SKM-1 treated with dmso at 0.1 percent for 144 hours (cell line): ENCODE measurements around the gene SLC2A6.

Experiments
- DNase-seq: peaks from one replicate; lab custom pipeline; 2025; ENCODE audit not compliant: unreplicated experiment; lab: John Stamatoyannopoulos, UW

The SLC2A6 gene

DNA sequence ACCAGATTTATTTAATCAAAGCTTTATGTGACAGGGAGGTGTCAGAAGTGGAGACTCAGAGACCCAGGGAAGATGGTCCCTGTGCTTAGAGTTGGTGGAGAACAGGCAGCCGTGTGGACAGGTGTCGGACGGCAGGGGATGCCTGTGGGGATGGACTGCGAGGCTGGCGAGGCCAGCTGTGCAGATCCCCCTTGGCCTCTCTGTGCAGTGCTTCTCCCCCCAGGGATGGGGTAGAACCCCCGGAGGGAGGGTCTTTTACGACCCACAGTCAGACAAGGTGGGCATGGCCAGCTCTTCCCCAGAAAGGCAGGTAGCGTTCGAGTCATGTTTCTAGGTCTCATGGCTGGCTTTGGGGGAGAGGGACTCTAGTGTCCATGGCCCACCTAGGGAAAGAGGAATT lies 4.7 kb upstream of the SLC2A6 start:
- DNase-seq: no peak

DNA sequence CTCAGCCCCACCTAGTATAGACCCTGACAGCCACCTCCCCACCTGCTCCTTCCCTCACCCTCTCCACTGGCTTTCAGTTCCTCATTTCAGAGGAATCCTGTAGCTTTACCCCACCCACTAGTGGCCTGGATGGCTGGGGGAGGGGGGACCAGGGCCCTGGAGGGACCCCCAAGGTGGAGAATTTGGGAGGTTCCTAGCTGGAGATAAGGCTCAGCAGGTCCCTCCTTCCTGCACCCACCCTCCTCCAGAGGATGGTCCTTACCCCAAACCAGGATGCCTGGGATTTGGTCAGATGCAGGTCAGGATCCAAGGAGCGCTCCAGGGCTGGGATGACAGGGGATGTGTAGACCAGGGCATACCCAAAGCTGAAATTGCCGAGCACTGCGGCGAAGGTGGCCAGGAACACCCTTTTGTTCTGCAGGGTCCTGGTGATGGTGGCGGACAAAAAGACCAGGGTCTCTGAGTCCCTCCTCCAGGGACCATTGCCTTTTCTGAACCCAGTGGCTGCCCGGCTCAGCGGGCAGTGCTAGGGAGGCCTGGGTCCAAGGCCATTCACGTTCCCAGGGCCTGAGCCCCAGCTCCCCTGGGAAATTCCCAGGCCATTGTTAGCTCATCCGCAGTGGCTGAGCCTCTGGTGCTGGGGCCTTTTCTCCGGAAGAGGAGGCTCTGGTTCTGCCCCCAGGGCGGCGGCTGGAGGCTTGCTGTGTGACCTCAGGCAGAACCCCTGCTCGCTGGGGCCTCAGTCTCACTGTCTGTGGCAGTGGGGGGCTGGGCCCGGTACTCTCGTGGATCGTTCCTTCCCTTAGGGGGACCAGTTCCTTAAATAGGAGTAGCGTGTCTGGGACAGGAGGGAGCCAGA lies 678 bp downstream of the SLC2A6 start:
- DNase-seq: peak; percentile 34

DNA sequence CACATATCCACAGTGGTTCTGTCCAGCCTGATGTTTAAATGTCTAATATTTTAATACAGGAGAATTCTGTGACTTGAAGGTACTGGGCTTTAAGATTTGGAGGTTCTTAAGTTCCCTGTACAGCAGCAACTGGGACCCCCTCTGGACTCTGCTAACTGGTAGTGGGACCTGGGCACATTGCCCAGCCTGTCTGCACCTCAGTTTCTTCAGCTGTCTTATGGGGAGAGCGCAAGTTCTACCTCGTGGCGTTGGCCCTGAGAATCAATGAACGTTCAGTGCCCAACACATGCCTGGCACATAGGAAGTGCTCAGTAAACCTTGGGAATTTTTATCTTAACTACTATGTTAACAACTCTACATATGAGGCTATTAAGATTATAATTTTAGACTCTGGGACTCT lies 1.4 kb downstream of the SLC2A6 start:
- DNase-seq: no peak

DNA sequence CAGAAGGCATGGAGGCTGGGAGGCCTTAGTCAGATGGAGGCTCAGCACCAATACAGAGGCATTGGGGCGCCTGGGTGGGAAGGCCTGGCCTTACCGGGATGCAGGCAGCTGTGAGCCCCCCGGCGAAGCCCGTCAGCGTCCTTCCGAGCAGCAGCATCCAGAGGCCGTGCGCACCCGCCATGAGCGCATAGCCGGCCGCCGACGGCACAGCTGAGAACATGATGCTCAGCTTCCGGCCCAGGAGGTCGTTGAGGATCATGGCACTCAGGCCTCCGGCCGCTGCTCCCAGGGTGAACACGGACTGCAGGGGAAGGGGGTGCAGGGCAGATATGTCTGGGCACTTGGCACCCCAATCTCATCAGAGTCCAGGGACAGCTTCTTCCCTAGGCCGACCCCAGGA lies 2.0 kb downstream of the SLC2A6 start:
- DNase-seq: no peak

DNA sequence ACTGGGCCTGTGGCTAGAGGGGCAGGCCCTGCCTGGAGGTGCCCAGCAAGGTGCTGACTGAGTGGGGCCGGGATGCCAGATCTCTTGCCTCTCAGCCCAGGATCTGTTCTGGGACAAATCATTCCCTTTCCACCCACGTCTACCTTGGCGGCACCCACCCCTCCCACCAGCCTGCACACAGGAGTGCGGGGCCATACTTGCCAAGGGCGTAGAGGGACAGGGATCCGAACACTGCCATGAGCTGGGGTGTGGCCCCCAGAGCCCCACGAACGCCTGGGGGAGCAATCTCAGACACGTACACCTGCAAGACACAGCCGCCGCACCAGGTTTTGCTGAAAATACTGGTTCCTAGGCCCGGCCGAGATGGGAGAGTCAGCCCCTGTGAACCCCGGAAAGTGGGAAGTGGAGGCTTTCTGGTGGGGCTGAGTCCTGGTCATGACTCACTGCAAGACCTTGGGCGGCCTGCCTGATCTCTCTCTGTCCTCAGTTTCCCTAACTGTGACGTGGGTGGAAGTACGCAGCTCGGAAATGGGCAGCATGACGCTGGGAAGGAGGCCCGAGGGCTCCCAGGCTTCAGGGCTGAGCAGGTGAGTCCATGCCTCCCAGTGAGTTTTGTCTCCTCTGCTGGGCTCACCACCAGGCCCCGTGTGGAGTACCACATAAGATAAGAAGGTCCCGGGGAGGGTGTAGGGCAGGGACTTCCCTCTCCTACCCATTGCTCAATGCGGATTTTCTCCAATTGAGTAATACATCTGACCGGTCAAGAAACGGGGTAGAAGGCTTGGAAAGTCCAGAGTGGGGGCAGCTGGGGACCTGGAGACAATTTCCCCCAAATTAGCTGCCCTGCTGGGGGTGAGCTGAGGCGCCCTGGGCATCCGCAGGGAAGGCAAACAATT lies 2.6 kb downstream of the SLC2A6 start:
- peak; percentile 65 for DNase-seq

DNA sequence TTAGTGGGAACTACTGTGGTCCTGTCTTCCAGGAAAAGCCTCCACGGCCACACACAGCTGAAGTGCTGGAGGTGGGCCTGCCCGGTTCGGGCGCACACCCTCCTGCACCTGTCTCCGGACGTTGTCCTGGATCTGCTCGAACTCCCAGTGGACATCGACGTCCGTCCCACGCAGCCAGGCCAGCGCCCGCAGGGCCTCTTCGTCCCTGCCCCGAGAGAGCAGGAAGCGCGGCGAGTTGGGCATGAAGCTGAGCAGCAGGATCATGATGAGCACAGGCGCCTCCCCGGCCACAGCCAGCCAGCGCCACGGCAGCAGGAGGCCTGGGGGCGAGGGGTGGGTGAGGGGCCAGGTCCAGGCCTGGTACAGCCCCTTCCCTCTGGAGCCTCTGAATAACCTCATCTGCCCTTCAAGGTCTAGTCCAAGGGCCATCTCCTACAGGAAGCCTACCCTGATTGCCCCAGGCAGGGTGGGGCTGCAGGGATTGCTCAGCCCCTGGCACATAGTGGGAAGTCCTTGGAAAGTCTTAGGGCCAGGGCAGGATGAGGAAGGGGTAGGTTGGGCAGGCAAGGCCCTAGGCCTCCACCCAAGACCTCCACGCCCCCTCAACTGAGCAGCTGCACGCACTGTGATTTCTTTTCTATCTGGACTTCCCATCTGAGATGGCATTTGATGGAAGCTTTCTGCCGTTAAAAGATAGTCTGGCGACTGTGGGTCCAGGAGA lies 3.4 kb downstream of the SLC2A6 start:
- no peak for DNase-seq

DNA sequence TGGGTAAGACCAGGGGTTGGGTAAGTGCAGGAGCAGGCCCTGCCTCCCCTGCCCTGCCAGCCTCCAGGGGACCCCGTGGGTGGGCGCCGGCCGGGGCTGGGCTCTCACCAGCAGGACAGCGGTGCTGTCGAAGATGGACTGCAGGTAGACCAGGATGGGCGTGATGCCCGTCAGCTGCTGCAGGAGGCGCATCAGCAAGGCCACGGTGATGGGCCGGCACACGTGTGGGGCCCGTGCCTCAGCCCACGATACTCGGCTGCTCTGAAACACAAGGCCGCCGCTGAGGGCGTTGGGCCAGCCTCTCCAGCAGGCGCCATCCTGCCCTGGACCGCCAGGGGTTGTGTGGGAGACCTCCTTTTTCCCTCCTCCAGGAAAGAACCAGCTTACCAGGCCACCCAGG lies 4.0 kb downstream of the SLC2A6 start:
- no peak for DNase-seq

DNA sequence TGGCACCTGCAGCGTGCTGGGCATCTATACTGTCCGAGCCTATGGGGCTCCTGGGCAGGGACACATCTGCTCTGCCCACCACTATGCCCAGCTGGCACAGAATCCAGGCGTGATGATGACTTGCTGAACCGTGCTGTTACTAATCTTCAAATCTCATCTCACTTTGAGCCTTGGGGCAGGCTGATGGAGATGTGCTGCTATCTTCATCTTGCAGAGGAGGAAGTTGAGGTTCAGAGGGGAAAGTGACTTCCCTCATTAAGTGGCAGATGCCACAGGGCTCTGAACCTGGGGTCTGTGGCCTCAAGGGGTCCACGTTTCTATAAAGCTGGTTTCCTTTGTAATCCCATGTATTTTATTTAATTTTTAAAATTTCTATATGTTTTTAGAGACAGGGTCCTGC lies 4.7 kb downstream of the SLC2A6 start:
- peak; percentile 52 for DNase-seq

DNA sequence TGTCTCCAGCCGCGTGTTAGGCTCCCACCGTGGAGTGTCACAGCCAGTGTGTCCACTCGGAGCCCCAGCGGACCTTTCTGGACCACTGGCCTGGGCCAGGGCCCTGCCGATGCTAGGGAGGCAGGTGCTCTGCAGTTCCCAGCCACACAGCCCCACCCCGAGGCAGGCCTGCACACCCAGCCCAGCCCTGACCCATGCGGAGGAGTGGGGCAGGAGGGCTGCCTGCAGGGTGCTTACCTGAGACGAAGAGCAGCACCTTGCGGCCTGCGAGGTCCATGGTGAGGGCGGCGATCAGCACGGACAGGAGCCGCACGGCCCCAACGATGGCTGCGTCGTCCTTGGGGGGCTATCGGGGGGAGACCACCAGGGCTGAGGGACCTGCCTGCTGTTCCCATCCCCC lies 5.2 kb downstream of the SLC2A6 start:
- no peak for DNase-seq

DNA sequence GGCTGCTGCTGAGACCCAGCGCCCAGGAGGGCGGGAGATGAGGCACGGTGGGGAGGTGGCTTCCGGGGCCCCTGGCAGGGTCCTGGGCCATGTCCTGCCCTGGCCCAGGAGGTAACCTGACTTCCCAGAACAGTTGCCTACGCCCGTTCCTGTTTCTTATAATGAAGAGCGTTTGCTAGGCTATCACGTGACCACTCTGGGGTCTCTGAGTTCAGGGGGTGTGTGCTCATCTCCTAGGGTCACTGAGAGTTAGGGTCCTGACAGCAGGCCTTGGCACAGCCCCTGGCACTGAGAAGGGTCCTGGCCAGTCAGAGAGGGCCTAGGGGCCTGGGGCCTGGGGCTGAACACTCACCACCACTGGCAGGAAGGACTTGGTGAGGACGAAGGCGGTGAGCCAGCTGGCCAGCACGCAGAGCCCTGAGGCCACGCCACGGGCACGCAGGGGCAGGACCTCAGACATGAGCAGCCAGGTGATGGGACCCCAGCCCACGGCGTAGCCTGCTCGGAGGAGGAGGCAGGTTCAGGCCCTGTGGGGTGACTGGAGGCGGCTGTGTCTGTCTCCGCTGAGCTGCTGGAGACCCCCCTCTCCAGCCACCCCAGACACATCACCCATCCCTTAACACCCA lies 6.0 kb downstream of the SLC2A6 start:
- no peak for DNase-seq

DNA sequence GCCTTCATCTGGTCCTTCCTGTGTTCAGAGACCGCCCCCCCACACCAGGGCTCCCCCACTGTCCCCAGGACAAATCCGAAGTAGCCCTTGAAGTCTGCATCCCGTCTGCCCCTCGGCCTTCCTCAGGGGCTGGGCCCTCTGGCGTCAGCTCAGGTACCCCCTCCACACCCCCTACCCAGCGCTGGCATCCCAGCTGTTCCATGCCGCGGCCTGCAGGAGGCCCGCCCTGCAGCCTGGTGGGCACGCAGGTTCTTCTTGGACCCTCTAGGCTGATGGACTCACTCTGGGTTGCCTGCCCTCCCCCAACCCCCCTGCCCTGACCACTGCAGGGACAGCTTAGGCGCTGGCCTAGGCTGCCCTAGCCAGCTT lies 6.6 kb downstream of the SLC2A6 start:
- DNase-seq: no peak

DNA sequence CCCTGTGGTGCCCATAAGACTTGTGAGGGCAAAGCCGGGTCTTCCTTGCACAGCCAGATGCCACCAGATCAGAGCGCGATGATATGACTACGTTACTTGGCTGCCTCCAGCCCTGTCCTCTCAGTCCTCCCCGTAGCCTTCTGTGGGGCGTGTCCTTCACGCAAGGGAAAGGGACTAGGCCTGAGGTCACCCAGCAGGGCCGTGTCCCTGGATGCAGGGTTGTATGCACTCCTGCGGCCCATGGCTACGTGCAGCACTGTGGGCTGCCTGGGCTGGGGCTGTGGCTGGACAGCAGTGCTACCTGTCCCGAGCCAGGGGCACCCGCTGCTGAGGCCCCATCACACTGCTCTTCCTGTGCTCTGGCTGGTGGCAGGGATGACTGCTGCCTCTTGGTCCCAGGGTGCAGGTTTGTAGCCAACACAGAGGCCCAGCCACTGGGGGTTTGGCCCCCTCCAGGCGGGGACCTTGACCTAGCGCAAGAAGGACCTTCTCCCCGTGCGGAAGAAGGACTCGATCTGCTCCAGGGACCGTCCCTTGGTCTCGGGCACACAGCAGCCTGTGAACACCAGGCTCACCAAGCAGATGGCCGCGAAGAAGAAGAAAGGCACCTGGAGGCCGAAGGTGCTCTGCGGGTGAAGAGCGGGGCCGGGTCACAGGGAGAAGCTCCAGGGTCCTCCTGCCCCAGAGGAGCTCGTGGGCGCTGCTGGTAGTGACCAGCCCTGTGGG lies 7.2 kb downstream of the SLC2A6 start:
- no peak for DNase-seq

DNA sequence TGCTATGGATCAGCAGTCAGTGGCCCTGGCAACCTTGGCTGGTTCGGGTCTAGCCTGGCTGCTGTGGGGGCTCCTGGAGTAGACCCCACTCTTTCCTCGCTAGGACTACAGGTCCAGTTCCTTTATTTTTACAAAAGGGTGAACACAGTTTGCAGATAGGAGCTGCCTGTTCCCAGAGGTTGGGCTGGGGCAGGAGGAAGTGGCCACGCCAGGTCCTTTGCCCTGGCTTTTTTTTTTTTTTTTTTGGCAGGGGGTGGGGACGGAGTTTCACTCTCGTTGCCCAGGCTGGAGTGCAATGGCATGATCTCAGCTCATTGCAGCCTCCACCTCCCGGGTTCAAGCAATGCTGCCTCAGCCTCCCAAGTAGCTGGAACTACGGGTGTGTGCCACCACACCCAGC lies 7.9 kb downstream of the SLC2A6 start:
- DNase-seq: peak; percentile 16

DNA sequence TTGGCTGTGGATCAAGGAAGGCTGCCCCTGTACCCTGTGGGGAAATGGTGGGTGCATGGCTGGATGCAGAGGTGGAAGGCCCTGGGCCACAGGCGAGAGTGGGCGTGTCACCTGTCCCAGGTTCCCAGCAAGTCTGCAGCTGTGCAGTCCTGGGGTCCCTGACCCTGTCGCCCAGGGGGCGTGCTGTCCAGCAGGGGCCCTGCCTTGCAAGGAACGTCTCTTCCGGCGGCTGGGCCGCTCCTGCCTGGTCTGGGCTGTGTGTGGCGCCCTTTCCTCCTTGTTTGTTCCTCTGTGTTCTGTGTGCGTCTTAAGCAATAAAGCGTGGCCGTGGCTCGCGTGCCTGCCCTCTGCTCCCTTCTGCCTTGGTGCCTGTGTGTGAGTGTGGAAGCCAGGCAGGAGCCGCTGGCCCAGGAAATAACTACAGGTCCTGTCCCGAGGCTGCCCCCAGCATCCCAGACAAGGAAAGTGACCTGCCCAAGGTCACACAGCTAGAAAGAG lies 8.4 kb downstream of the SLC2A6 start:
- DNase-seq: peak; percentile 23

DNA sequence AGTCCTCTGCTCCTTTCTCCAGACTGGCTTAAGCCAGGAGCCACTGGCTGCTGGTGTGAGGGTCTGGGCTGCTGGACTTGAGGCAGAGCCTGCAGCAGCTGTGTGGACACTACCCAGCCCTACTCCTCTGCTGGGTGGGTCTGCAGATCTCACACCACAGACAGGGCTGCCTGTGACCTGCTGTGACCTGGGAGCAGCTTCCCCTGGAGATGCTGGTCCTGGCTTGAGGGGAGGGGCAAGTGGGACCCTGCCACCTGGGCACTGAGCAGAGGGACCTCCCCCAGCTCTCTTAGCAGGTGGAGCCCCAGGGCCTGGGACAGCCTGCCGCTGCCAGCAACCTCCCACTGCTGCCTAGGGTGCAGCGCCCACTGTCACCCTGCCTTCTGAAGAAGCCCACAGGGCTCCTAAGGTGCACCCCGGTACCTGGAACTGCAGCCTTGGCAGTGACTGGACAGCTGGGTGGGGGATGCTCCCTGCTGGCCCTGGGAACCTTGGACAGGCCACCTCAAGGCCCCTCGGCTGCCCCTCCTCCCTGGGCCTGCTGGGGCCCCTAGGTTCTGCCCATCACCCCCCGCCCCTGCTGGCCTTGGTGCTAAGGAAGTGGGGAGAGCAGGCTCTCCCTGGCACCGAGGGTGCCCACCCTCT lies 10.0 kb downstream of the SLC2A6 start:
- DNase-seq: no peak

DNA sequence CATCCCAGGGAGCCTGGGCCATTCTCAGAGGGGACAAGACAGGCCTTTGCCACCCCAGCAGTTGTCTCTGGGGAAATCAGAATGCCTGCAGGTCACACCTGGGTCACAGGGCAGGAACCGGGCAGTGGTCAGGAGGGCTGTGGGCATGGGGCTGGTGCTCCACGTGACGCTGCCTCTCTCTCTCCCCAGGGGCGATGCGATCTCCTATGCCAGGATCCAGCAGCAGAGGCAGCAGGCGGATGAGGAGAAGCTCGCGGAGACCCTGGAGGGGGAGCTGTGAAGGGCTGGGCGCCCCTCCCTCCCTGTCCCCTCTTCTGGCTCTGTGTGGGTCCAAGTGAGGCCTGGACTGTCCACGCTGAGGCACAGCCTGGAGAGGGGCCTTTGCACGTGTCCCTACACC lies 10.5 kb downstream of the SLC2A6 start:
- DNase-seq: no peak

DNA sequence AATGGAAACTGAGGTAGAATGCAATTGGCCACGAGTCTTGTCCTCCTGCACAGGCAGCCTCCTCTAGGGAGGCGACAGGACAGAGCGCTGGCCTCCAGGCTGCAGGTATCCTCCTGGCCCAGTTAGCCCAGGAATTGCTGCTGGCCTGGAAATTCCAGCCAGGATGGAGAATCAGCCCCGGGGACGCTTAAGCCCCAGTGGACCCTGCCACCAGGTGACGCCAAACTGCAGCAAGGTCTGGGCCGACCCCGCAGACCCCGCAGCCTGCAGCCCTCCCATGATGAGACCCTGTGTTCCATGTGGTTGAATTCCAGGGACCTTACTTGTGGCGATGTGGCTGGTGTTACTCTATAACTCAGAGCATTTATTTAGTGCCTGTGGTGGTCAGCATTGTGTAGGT lies 11.8 kb downstream of the SLC2A6 start:
- DNase-seq: no peak

DNA sequence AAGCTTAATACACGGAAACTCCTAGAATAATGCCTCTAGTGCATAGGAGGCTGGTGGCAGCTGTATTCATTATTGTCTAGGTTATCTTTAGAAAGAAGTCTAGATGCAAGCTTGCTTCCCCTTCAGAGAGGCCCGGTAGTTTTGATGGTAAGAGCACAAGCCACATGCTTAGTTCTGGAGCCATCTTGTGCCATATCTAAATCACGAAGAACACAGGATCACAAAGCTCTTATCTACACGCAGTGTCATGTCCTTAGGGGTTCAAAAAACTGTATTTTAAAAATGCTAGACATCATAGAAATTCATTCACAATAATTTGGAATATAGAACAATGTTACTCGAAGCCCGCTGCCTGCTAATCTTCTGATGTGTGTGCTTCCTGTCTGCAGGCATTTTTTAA lies 12.9 kb downstream of the SLC2A6 start:
- DNase-seq: no peak

DNA sequence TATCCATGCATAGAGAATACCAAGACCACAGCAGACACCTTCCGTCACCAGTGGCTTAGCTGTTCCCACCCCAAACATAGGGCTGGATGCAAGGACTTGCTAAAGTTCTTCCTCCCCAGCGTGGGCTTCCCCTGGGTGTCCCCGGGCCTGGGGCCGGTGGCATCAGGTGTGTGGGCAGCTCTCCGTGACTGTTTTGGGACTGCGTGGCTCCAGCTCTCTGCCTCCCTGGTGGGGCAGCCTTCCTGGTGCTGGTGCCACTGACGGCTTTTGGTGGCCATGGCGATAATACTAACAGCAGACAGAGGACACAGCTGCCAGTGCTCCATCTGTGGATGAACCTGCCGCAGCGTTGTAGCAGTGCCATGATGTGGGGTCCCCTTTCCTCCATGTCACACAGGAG lies 14.3 kb downstream of the SLC2A6 start:
- DNase-seq: no peak
